Neural progenitor cell (in vitro differentiated cells): ENCODE measurements around the gene EPB41L3. TPM values are rescaled to one million over a fixed set of nuclear protein-coding genes. Genes with fewer than 3 reads are reported as not detected.

Source experiments
- DNase-seq: peaks from one replicate; pipeline ENCODE4 v3.0.0-alpha.2; 2016; ENCODE audit warnings: low spot score
- H2AFZ ChIP-seq: fragments of 200-600 bp; sonication (generic); replicated peaks from 2 replicates; pipeline ENCODE4 v1.6.1; 2016; ENCODE audit warnings: antibody characterized with exemption
- H3F3A ChIP-seq: fragments of 200-600 bp; sonication (generic); 2 replicates; pipeline ENCODE4 v1.6.1; 2016; ENCODE audit warnings: antibody characterized with exemption, low read depth
- H3K27ac ChIP-seq: fragments of 200-600 bp; sonication (generic); 2 replicates; pipeline ENCODE4 v1.5.1; 2016; ENCODE audit warnings: mild to moderate bottlenecking
- H3K27me3 ChIP-seq: fragments of 200-600 bp; sonication (generic); 2 replicates; pipeline ENCODE4 v1.6.1; 2016; ENCODE audit warnings: mild to moderate bottlenecking, moderate library complexity
- H3K36me3 ChIP-seq: fragments of 200-600 bp; sonication (generic); 2 replicates; pipeline ENCODE4 v1.5.1; 2016
- H3K4me1 ChIP-seq: fragments of 200-600 bp; sonication (generic); 2 replicates; pipeline ENCODE4 v1.6.1; 2016; ENCODE audit warnings: mixed run types
- H3K4me2 ChIP-seq: fragments of 200-600 bp; sonication (generic); 2 replicates; pipeline ENCODE4 v1.6.1; 2016
- H3K4me3 ChIP-seq: fragments of 200-600 bp; sonication (generic); 2 replicates; pipeline ENCODE4 v1.5.1; 2016
- H3K79me2 ChIP-seq: fragments of 200-600 bp; sonication (generic); 2 replicates; pipeline ENCODE4 v1.6.1; 2016; ENCODE audit warnings: low read depth
- H3K9ac ChIP-seq: fragments of 200-600 bp; sonication (generic); 2 replicates; pipeline ENCODE4 v1.6.1; 2016
- H3K9me3 ChIP-seq: fragments of 200-600 bp; sonication (generic); 2 replicates; pipeline ENCODE4 v1.5.1; 2016; ENCODE audit warnings: low read depth
- H4K20me1 ChIP-seq: fragments of 200-600 bp; sonication (generic); 2 replicates; pipeline ENCODE4 v1.6.1; 2016; ENCODE audit warnings: low read depth
- H3K27ac Mint-ChIP-seq: 3 replicates; pipeline ENCODE4 v1.8.0; 2021; ENCODE audit warnings: mixed read lengths
- H3K27me3 Mint-ChIP-seq: 2 replicates; pipeline ENCODE4 v1.8.0; 2022; ENCODE audit warnings: low read depth, mild to moderate bottlenecking, inconsistent platforms, moderate library complexity, mixed read lengths; ENCODE audit not compliant: insufficient read depth
- H3K36me3 Mint-ChIP-seq: 3 replicates; pipeline ENCODE4 v1.8.0; 2021; ENCODE audit warnings: mixed read lengths
- H3K4me1 Mint-ChIP-seq: 3 replicates; pipeline ENCODE4 v1.8.0; 2021; ENCODE audit warnings: mixed read lengths
- H3K4me3 Mint-ChIP-seq: 3 replicates; pipeline ENCODE4 v1.8.0; 2021; ENCODE audit warnings: mild to moderate bottlenecking, moderate library complexity, mixed read lengths
- H3K9me3 Mint-ChIP-seq: 3 replicates; pipeline ENCODE4 v1.8.0; 2020; ENCODE audit warnings: mixed read lengths
- EZH2 ChIP-seq: fragments of 200-600 bp; sonication (generic); IDR thresholded peaks from 2 replicates; pipeline ENCODE4 v1.6.1; 2017; ENCODE audit warnings: antibody characterized with exemption, mild to moderate bottlenecking, moderate library complexity
- EZH2phosphoT487 ChIP-seq: fragments of 200-600 bp; sonication (generic); IDR thresholded peaks from 2 replicates; pipeline ENCODE4 v1.6.1; 2017; ENCODE audit warnings: antibody characterized with exemption
- total RNA-seq: library from RNA; depleted of rRNA; stranded (reverse); fragments of >200 nt; gene quantifications from 2 replicates; pipeline ENCODE4 v1.2.3, GENCODE V29; 2015; ENCODE audit warnings: low replicate concordance
- TF ChIP-seq, protein P1 (sequence below): fragments of 200-600 bp; sonication (generic); IDR thresholded peaks from 2 replicates; pipeline ENCODE4 v1.5.1; 2017; ENCODE audit warnings: antibody characterized with exemption, mild to moderate bottlenecking

EPB41L3 gene
- total RNA-seq, 1 donor from 2014 or later = 8.6 TPM

DNA sequence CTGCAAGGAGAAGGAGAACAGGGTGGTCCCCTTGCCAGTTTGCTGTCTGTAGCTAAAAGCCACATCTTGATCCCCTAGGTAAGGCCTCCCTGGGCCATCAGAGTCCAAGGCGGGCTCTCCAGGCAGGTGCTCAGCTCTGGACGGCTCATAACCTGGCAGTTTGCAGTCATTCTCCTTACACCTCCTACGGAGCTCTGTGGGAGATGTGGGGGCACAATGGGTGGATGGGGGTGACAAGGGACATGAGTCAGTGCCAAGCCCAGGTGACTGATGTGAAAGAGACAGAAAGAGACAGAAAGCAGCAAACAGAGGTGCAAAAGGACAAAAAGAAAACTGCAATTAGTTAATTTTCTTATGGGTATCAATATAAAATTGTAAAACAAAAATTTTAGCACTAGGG is 127.7 kb downstream of the EPB41L3 start:
- H3K36me3 Mint-ChIP-seq = no peaks in the 10 kb centered on the region
- Histone ChIP-seq H3K79me2 (no peaks in the 10 kb centered on the region), H3K9me3 (no peaks in the 10 kb centered on the region), H3K4me3 (no peak overlapping the region), H3K9ac (no peak overlapping the region), H3K36me3 (no peaks in the 10 kb centered on the region), H3F3A (peaks cover 10% of the 10 kb centered on the region), H3K4me1 (peaks cover 24% of the 10 kb centered on the region), H3K27me3 (no peaks in the 10 kb centered on the region), H2AFZ (no peak overlapping the region), H3K4me2 (no peak overlapping the region), H4K20me1 (no peaks in the 10 kb centered on the region), H3K27ac (no peak overlapping the region)
- H3K4me1 Mint-ChIP-seq = peaks cover 36% of the 10 kb centered on the region
- TF ChIP-seq EZH2phosphoT487 = no peak
- TF ChIP-seq EZH2 = no peak
- TF ChIP-seq, protein P1, sequence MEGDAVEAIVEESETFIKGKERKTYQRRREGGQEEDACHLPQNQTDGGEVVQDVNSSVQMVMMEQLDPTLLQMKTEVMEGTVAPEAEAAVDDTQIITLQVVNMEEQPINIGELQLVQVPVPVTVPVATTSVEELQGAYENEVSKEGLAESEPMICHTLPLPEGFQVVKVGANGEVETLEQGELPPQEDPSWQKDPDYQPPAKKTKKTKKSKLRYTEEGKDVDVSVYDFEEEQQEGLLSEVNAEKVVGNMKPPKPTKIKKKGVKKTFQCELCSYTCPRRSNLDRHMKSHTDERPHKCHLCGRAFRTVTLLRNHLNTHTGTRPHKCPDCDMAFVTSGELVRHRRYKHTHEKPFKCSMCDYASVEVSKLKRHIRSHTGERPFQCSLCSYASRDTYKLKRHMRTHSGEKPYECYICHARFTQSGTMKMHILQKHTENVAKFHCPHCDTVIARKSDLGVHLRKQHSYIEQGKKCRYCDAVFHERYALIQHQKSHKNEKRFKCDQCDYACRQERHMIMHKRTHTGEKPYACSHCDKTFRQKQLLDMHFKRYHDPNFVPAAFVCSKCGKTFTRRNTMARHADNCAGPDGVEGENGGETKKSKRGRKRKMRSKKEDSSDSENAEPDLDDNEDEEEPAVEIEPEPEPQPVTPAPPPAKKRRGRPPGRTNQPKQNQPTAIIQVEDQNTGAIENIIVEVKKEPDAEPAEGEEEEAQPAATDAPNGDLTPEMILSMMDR = no peak
- H3K27ac Mint-ChIP-seq = peak overlapping the region; percentile 91
- no peaks in the 10 kb centered on the region for H3K9me3 Mint-ChIP-seq
- H3K4me3 Mint-ChIP-seq = no peak overlapping the region
- DNase-seq = no peak
- no peaks in the 10 kb centered on the region for H3K27me3 Mint-ChIP-seq

DNA sequence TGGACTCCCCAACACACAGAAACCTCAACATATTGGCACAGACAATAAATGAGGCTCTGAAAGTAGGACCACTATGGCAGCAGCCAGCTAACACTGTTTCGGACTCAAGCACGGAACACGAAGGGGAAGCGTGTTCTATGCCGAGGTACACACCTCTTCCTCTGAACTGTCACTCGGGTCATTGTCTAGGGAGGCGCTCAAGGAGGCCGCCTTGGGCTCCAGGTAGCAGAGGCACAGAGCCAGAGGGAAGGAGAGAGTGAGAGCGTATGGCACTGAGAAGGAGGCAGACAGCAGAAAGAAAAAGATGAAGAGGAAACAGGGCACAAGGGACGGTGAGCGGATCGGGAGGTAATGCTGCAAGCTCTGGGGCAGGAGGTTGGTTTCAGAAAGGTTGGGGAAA is 128.1 kb downstream of the EPB41L3 start:
- Histone ChIP-seq H3K79me2 (no peaks in the 10 kb centered on the region), H4K20me1 (no peaks in the 10 kb centered on the region), H3F3A (peaks cover 10% of the 10 kb centered on the region), H3K27me3 (no peaks in the 10 kb centered on the region), H3K4me1 (peaks cover 24% of the 10 kb centered on the region), H3K36me3 (no peaks in the 10 kb centered on the region), H3K9ac (no peak overlapping the region), H3K27ac (no peak overlapping the region), H3K4me3 (no peak overlapping the region), H3K9me3 (no peaks in the 10 kb centered on the region), H2AFZ (no peak overlapping the region), H3K4me2 (no peak overlapping the region)
- Mint-ChIP-seq H3K4me1 (peaks cover 36% of the 10 kb centered on the region), H3K9me3 (no peaks in the 10 kb centered on the region), H3K27ac (peak overlapping the region; percentile 91), H3K27me3 (no peaks in the 10 kb centered on the region), H3K4me3 (no peak overlapping the region), H3K36me3 (no peaks in the 10 kb centered on the region)
- DNase-seq = no peak
- TF ChIP-seq, protein P1 = no peak
- no peak for TF ChIP-seq EZH2
- TF ChIP-seq EZH2phosphoT487 = no peak

DNA sequence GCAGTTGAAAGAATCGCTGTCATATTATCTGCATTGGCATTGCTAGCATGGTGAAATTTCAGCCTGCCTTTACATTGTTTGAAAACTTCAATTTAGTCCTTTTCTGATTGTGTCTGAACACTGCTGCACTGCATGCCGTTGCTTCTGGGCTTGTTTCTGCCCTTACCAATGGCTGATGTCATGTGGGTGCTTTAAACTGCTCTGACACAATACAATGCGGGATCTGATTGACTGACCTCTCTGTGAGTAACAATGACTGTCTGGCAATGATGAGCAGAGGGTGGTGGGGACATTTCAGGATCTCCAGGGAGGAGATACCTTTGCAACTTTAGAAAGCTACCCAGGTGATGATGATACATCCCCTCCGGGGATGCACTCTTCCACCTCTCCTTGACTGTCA is 128.8 kb downstream of the EPB41L3 start:
- peaks cover 36% of the 10 kb centered on the region for H3K4me1 Mint-ChIP-seq
- Histone ChIP-seq H3K4me1 (peaks cover 24% of the 10 kb centered on the region), H3K9me3 (no peaks in the 10 kb centered on the region), H3K27ac (no peak overlapping the region), H2AFZ (peak overlapping the region; percentile 54), H3K9ac (no peak overlapping the region), H4K20me1 (no peaks in the 10 kb centered on the region), H3K36me3 (no peaks in the 10 kb centered on the region), H3K4me3 (no peak overlapping the region), H3F3A (peaks cover 10% of the 10 kb centered on the region), H3K4me2 (peak overlapping the region; percentile 68), H3K27me3 (no peaks in the 10 kb centered on the region), H3K79me2 (no peaks in the 10 kb centered on the region)
- peak overlapping the region; percentile 92 for H3K27ac Mint-ChIP-seq
- no peaks in the 10 kb centered on the region for H3K36me3 Mint-ChIP-seq
- no peak overlapping the region for H3K4me3 Mint-ChIP-seq
- H3K27me3 Mint-ChIP-seq = no peaks in the 10 kb centered on the region
- TF ChIP-seq EZH2phosphoT487 (no peak), EZH2 (no peak)
- TF ChIP-seq, protein P1 = no peak
- DNase-seq = no peak
- no peaks in the 10 kb centered on the region for H3K9me3 Mint-ChIP-seq
